Measurements from ENCODE around the gene MORN1.

GRCh38 chr1:2412773-2413494 lies 21.6 kb upstream of the MORN1 start:
- TF ChIP-seq CTCF (IDR thresholded peaks at IDR 0.05; ENCODE audit: low read depth, low read length, poor library complexity, severe bottlenecking) (no peak), EZH2phosphoT487 (IDR thresholded peaks at IDR 0.05; ENCODE audit: borderline replicate concordance, low read length) (no peak)
